Prostate gland (tissue), 2 donors: ENCODE measurements around the gene GTPBP2. TPM values are rescaled to one million over a fixed set of nuclear protein-coding genes. Genes with fewer than 3 reads are reported as not detected.
"Not testable (repeated sequence)": the region's sequence is repeated elsewhere in the genome, so short reads cannot be mapped to it uniquely, and the experiment has no call there.

ENCODE experiments used
- DNase-seq: peaks from one replicate; pipeline ENCODE4 v3.0.0-alpha.2; 2019; ENCODE audit warnings: low spot score
- H3K27ac ChIP-seq, 2 donors: fragments of 200-600 bp; sonication (generic); 2 replicates each; pipeline ENCODE4 v1.5.1; 2017 to 2019
- H3K27me3 ChIP-seq: fragments of 200-600 bp; sonication (generic); replicated peaks from 2 replicates; pipeline ENCODE4 v1.5.1; 2019; ENCODE audit not compliant: insufficient read depth
- H3K36me3 ChIP-seq, 2 donors: fragments of 200-600 bp; sonication (generic); 1 replicate in 1 of 2; 2 replicates in 1 of 2; pipeline versions ENCODE4 v1.5.1 to v1.8.1; 2017 to 2019
- H3K4me1 ChIP-seq: fragments of 200-600 bp; sonication (generic); replicated peaks from 2 replicates; pipeline ENCODE4 v1.5.1; 2019
- H3K4me3 ChIP-seq, 2 donors: fragments of 200-600 bp; sonication (generic); 2 replicates each; pipeline ENCODE4 v1.5.1; 2017 to 2019
- H3K9me3 ChIP-seq: fragments of 200-600 bp; sonication (generic); 2 replicates; pipeline ENCODE4 v1.5.1; 2017
- POLR2A ChIP-seq: fragments of 450-650 bp; IDR thresholded peaks from one replicate; pipeline ENCODE4 v1.6.1; 2016; ENCODE audit warnings: antibody characterized with exemption, mild to moderate bottlenecking
- POLR2AphosphoS5 ChIP-seq: sonication (generic); formaldehyde crosslinking; IDR thresholded peaks from one replicate; pipeline ENCODE4 v1.6.1; 2017; ENCODE audit warnings: antibody characterized with exemption
- WGBS: methylation state at CpG from one replicate; pipeline ENCODE4 v1.1.5; 2018; 5-methylcytosine and 5-hydroxymethylcytosine counted together
- intact Hi-C: fragments of 100-400 bp; cut with DNase I; formaldehyde crosslinking; loops from one replicate; pipeline ENCODE4 v1.14.2; 2022
- total RNA-seq, 2 donors: library from RNA; depleted of rRNA; stranded (reverse); fragments of >200 nt; gene quantifications; one replicate each; pipeline ENCODE4 v1.1.0, GENCODE V29; 2016
- TF ChIP-seq, protein P1 (sequence below), 4 experiments: fragments of 200-600 bp in 2 of 4; fragments of 450-650 bp in 2 of 4; sonication (generic) in 2 of 4; IDR thresholded peaks; 1 replicate in 3 of 4; 2 replicates in 1 of 4; pipeline ENCODE4 v1.5.1; 2016 to 2019; ENCODE audit warnings: antibody characterized with exemption in 4 of 4, mild to moderate bottlenecking in 2 of 4, moderate library complexity in 2 of 4

GTPBP2 gene
- total RNA-seq, 2 donors from 2014 or later = 22.4 to 54.9 TPM

DNA sequence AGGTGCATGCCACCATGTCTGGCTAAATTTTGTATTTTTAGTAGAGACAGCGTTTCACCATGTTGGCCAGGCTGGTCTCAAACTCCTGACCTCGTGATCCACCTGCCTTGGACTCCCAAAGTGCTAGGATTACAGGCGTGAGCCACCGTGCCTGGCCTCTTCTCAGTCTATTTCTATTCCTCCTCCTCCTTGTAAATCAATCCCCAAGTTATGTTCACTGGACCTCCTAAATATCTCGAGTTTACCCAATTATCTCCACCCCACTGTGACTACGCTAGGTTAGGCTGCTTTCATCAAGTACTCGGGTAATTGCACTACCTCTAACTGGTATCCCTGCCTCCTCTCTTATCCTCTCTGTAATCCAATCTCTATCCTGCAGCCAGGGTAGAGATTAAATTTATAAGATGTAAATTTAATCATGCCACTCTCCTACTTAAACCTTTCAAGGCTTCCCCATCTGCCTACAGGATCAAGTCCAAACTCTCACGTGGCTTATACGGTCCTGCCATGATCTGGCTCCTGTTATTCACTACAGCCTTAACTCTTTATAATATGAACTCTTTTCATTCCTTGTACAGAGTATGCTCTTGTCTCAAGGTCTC, 5.7 kb upstream of the GTPBP2 start:
- DNase-seq = no peak
- Histone ChIP-seq H3K27ac (no peak overlapping the region), H3K4me3 (no peak overlapping the region), H3K27me3 (no peaks in the 10 kb centered on the region), H3K36me3 (no peaks in the 10 kb centered on the region), H3K4me1 (peaks cover 4% of the 10 kb centered on the region), H3K9me3 (no peaks in the 10 kb centered on the region)
- intact Hi-C loops = no loop called here
- TF ChIP-seq, protein P1, sequence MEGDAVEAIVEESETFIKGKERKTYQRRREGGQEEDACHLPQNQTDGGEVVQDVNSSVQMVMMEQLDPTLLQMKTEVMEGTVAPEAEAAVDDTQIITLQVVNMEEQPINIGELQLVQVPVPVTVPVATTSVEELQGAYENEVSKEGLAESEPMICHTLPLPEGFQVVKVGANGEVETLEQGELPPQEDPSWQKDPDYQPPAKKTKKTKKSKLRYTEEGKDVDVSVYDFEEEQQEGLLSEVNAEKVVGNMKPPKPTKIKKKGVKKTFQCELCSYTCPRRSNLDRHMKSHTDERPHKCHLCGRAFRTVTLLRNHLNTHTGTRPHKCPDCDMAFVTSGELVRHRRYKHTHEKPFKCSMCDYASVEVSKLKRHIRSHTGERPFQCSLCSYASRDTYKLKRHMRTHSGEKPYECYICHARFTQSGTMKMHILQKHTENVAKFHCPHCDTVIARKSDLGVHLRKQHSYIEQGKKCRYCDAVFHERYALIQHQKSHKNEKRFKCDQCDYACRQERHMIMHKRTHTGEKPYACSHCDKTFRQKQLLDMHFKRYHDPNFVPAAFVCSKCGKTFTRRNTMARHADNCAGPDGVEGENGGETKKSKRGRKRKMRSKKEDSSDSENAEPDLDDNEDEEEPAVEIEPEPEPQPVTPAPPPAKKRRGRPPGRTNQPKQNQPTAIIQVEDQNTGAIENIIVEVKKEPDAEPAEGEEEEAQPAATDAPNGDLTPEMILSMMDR (IDR thresholded peaks at IDR 0.05) = no peak
- TF ChIP-seq POLR2A = no peak
- TF ChIP-seq POLR2AphosphoS5 = no peak
- 69% methylated on average over 9 of the region's 9 CpGs for WGBS

DNA sequence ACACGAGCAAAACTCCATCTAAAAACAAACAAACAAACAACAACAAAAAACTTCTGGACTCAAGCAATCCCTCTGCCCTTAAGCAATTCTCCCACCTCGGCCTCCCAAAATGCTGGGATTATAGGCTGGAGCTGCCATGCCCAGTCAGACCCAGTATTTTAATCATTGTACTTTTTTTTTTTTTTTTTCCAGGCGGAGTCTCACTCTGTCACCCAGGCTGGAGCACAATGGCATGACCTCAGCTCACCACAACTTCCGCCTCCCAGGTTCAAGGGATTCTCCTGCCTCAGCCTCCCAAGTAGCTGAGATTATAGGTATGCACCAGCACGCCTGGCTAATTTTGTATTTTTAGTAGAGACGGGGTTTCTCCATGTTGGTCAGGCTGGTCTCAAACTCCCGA, 3.9 kb upstream of the GTPBP2 start:
- intact Hi-C loops, H3K27me3 ChIP-seq, H3K4me3 ChIP-seq, H3K9me3 ChIP-seq, H3K27ac ChIP-seq, H3K36me3 ChIP-seq, H3K4me1 ChIP-seq, DNase-seq: not testable (repeated sequence)
- 95% methylated on average over 7 of the region's 7 CpGs for WGBS

DNA sequence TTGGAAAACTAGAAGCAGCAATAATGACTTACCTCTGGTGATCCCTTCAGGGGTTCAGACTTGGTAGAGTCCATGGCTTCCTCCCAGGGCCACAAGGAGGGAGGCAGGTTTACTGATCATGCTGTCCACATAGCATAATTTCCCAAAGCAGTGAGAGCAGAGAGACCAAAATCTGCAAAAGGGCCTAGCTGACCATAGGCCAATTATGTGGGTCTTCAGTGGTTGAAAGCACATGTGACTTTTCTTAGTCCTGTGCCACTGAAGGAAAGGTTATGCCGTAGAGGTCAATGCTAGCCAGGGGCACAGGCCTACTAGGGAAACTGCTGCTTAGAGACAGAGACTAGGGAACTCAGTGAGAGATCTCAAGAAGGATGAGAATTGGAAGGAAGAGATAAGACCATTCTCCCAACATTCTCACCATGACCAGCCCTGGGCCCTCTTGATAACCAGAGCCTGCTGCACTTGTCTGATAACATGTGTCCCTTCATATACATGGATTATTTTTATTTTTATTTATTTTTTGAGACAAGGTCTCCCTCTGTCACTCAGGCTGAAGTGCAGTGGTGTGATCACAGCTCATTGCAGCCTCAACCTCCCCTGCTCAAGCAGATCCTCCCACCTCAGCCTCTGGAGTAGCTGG, 2.0 kb upstream of the GTPBP2 start:
- TF ChIP-seq POLR2A = no peak
- TF ChIP-seq POLR2AphosphoS5 = no peak
- TF ChIP-seq, protein P1 (IDR thresholded peaks at IDR 0.05) = no peak
- no peaks in the 10 kb centered on the region for H3K27me3 ChIP-seq
- no peak for DNase-seq
- intact Hi-C loops = no loop called here
- H3K9me3 ChIP-seq = no peaks in the 10 kb centered on the region
- H3K4me3 ChIP-seq = no peak overlapping the region
- H3K4me1 ChIP-seq = peaks cover 9% of the 10 kb centered on the region
- WGBS = 91% methylated on average over 1 of the region's 1 CpG
- H3K27ac ChIP-seq = no peak overlapping the region
- no peaks in the 10 kb centered on the region for H3K36me3 ChIP-seq

DNA sequence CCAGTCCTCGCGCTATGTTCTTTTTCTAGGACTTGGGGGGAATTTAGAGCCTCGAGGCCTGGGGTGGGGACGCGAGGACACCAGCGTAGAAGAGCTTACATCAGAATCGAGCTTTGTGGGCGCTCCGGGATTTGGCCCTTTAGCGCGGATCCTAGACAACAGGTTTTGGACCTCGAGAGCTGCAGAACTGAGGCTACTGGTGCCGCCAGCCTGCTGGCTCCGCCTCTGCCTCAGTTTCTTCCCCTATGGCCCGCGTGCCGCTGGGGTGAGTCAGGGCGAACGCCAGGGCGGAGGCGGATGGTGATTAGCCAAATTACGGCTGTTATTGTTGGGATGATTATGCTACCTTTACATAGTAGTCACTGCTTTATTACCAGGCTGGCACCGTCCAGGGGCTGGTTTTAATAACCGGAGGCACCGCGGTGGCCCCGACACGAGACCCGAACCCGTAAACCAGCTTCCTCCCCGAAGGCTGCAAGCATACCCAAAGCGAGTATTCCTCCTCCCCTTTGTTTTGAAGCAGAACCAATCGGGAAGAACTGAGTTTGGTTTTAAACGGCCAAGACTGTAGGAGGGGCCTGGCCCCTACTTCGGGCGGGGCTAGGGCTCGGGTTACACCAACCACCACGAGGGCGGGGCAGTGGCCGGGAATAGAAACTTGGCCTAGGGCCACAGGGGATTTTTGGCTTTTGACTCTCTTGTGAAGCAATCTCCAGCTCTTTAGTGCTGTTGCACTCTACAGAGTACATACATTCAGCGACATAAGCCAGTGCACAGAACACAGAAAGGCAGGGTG, 639 bp upstream of the GTPBP2 start:
- Histone ChIP-seq H3K27ac (peak overlapping the region; percentile 96 to 98), H3K27me3 (no peaks in the 10 kb centered on the region), H3K9me3 (no peaks in the 10 kb centered on the region), H3K4me1 (peaks cover 9% of the 10 kb centered on the region), H3K4me3 (peak overlapping the region; percentile 85 to 99), H3K36me3 (peaks cover 0 to 4% of the 10 kb centered on the region in 2 donors)
- intact Hi-C loops = no loop called here
- WGBS = 0% methylated on average over 39 of the region's 41 CpGs
- DNase-seq = peak; percentile 96
- TF ChIP-seq, protein P1 (IDR thresholded peaks at IDR 0.05) = peak in 1 of 4 experiments; percentile 4
- TF ChIP-seq POLR2A (peak; percentile 87), POLR2AphosphoS5 (peak; percentile 99)

DNA sequence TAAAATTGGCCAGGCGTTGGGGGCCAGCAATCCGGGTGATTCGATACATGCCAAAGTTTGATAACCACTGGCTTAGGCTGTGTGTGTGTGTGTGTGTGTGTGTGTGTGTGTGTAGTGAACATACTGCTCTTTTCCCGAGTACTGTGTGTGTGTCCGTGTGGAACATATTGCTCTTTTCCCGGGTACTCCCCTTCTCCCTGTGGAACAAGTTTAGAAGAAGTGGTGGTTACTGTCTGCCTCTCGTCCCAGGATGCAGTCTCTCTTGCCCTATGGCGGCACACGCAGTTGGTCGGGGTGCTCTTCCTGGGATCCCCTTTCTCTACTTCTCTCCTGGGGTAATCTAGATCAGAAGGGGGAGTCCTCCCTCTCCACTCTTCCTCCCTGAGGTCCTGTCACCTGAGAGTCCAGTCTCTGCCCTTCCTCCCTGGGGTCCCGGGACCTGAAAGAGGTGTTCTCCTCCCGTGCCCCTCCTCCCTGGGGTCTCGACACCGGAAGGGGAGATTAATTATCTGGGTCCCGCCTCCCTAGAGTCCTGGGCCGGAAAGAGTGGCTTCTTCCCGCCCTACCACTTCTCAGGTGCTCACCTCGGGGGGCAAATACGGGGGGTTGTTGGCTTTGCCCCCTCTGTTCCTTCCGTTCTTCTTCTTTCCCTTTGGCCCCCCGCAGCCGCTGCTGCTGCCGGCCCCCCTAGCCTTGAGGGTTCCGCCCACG, 516 bp downstream of the GTPBP2 start:
- peaks cover 9% of the 10 kb centered on the region for H3K4me1 ChIP-seq
- intact Hi-C loops = no loop called here
- H3K4me3 ChIP-seq = peak overlapping the region; percentile 85 to 99
- no peaks in the 10 kb centered on the region for H3K9me3 ChIP-seq
- peak; percentile 9 for TF ChIP-seq POLR2AphosphoS5
- no peak for TF ChIP-seq POLR2A
- peak overlapping the region; percentile 96 to 98 for H3K27ac ChIP-seq
- H3K36me3 ChIP-seq = peaks cover 0 to 8% of the 10 kb centered on the region in 2 donors
- peak; percentile 27 for DNase-seq
- WGBS = 1% methylated on average over 25 of the region's 25 CpGs
- H3K27me3 ChIP-seq = no peaks in the 10 kb centered on the region
